GM12892 (cell line): ENCODE measurements around the gene RHOJ.

Experiments used
- DNase-seq: peaks from one replicate; pipeline ENCODE4 v3.0.0; 2011; ENCODE audit not compliant: insufficient read length
- FAIRE-seq: peaks from 2 replicates; lab custom pipeline; 2011; peaks lifted over from hg19 to GRCh38; lab: Jason Lieb, UNC
- POLR2A ChIP-seq: IDR thresholded peaks from 2 replicates; pipeline ENCODE4 v1.6.1; 2011; ENCODE audit warnings: low read depth, low read length, control low read depth
- POLR2AphosphoS5 ChIP-seq: IDR thresholded peaks from 2 replicates; pipeline ENCODE4 v1.6.1; 2011; ENCODE audit warnings: low read depth, low read length, control low read depth
- TAF1 ChIP-seq: IDR thresholded peaks from 2 replicates; pipeline ENCODE4 v1.6.1; 2011; ENCODE audit warnings: low read depth, mild to moderate bottlenecking, control low read depth, low read length, borderline replicate concordance

Gene RHOJ

GRCh38 chr14:63212209-63212608 lies 8.0 kb downstream of the RHOJ start:
- TF ChIP-seq TAF1, result no peak
- TF ChIP-seq POLR2AphosphoS5, result no peak
- TF ChIP-seq POLR2A, result no peak
- DNase-seq (no peak), FAIRE-seq (no peak)

- DNase-seq, result no peak
- TF ChIP-seq TAF1, result no peak
- TF ChIP-seq POLR2A, result no peak
- no peak for TF ChIP-seq POLR2AphosphoS5
- FAIRE-seq, result no peak
Observed at GRCh38 chr14:63212776-63213500, 8.7 kb downstream of the RHOJ start.

GRCh38 chr14:63214417-63215196 lies 10.4 kb downstream of the RHOJ start:
- FAIRE-seq (no peak), DNase-seq (no peak)
- no peak for TF ChIP-seq POLR2AphosphoS5
- no peak for TF ChIP-seq POLR2A
- TF ChIP-seq TAF1, result no peak

GRCh38 chr14:63220526-63220925 lies 16.3 kb downstream of the RHOJ start:
- FAIRE-seq, result no peak
- no peak for DNase-seq
- TF ChIP-seq POLR2AphosphoS5 (no peak), POLR2A (no peak), TAF1 (no peak)

- TF ChIP-seq POLR2A (no peak), TAF1 (no peak), POLR2AphosphoS5 (no peak)
- FAIRE-seq (no peak), DNase-seq (no peak)
Observed at GRCh38 chr14:63223596-63223995, 19.4 kb downstream of the RHOJ start.

- TF ChIP-seq TAF1 (no peak), POLR2AphosphoS5 (no peak)
- no peak for FAIRE-seq
Observed at GRCh38 chr14:63224196-63224595, 20.0 kb downstream of the RHOJ start.

GRCh38 chr14:63228217-63228616 lies 24.0 kb downstream of the RHOJ start:
- no peak for TF ChIP-seq TAF1
- TF ChIP-seq POLR2A, result no peak
- TF ChIP-seq POLR2AphosphoS5, result no peak
- DNase-seq, result no peak
- no peak for FAIRE-seq

More at GRCh38 chr14:63224196-63224595, 20.0 kb downstream of the RHOJ start:
- DNase-seq, result no peak

GRCh38 chr14:63229330-63230059 lies 25.3 kb downstream of the RHOJ start:
- FAIRE-seq (no peak), DNase-seq (no peak)
- TF ChIP-seq POLR2A (no peak), POLR2AphosphoS5 (no peak), TAF1 (no peak)

- TF ChIP-seq POLR2AphosphoS5 (no peak), POLR2A (no peak), TAF1 (no peak)
- no peak for FAIRE-seq
- no peak for DNase-seq
Observed at GRCh38 chr14:63231766-63232165, 27.5 kb downstream of the RHOJ start.

GRCh38 chr14:63237791-63238190 lies 33.5 kb downstream of the RHOJ start:
- no peak for DNase-seq
- TF ChIP-seq POLR2AphosphoS5, result no peak
- TF ChIP-seq TAF1, result no peak
- no peak for TF ChIP-seq POLR2A
- FAIRE-seq, result no peak

- FAIRE-seq, result no peak
- DNase-seq, result no peak
Observed at GRCh38 chr14:63240221-63240620, 36.0 kb downstream of the RHOJ start.

More at GRCh38 chr14:63240221-63240620, 36.0 kb downstream of the RHOJ start:
- TF ChIP-seq TAF1 (no peak), POLR2AphosphoS5 (no peak), POLR2A (no peak)
